H1 (cell line): ENCODE results near the gene DDI2. TPM values are rescaled to one million over a fixed set of nuclear protein-coding genes. Genes with fewer than 3 reads are reported as not detected.

ENCODE experiments used
- CTCF ChIA-PET: fragments of 300-600 bp; sonication (Branson Sonifier 250); formaldehyde crosslinking; loops from one replicate; lab custom pipeline; 2021; ENCODE audit not compliant: partially characterized antibody; lab: Charles Lee
- POLR2A ChIA-PET: fragments of 300-600 bp; sonication (Branson Sonifier 250); formaldehyde crosslinking; loops from one replicate; lab custom pipeline; 2021; ENCODE audit warnings: inconsistent platforms; ENCODE audit not compliant: partially characterized antibody; lab: Charles Lee
- DNase-seq, 2 experiments: peaks; one replicate each; pipeline versions ENCODE4 v3.0.0 to v3.0.0-alpha.2; 2010 to 2022; ENCODE audit warnings: low spot score in 2 of 2, low read depth in 1 of 2, mixed read lengths in 1 of 2
- FAIRE-seq: peaks from 2 replicates; lab custom pipeline; 2011; peaks lifted over from hg19 to GRCh38; lab: Jason Lieb, UNC
- H2AFZ ChIP-seq: 2 replicates; pipeline ENCODE4 v1.8.1; 2012; ENCODE audit warnings: low read length, inconsistent platforms
- H2AK5ac ChIP-seq: 2 replicates; pipeline ENCODE4 v1.6.1; 2013; ENCODE audit warnings: low read depth, low read length
- H2BK120ac ChIP-seq: replicated peaks from 2 replicates; pipeline ENCODE3; 2013; ENCODE audit warnings: low read depth, low read length, inconsistent platforms
- H2BK12ac ChIP-seq: 2 replicates; pipeline ENCODE4 v1.6.1; 2013; ENCODE audit warnings: low read depth, low read length
- H2BK15ac ChIP-seq: 2 replicates; pipeline ENCODE4 v1.6.1; 2013; ENCODE audit warnings: low read length
- H2BK20ac ChIP-seq: 2 replicates; pipeline ENCODE4 v1.6.1; 2013; ENCODE audit warnings: low read length
- H2BK5ac ChIP-seq: 2 replicates; pipeline ENCODE4 v1.6.1; 2013; ENCODE audit warnings: low read depth, low read length
- H3K14ac ChIP-seq: 2 replicates; pipeline ENCODE4 v1.6.1; 2013; ENCODE audit warnings: inconsistent platforms; ENCODE audit not compliant: insufficient read length
- H3K18ac ChIP-seq: 2 replicates; pipeline ENCODE4 v1.6.1; 2013; ENCODE audit warnings: low read length; ENCODE audit errors: extremely low read depth
- H3K23ac ChIP-seq: 2 replicates; pipeline ENCODE4 v1.6.1; 2013; ENCODE audit warnings: inconsistent platforms; ENCODE audit not compliant: insufficient read length
- H3K23me2 ChIP-seq: 2 replicates; pipeline ENCODE4 v1.6.1; 2013; ENCODE audit warnings: low read depth, low read length
- H3K27ac ChIP-seq: 2 replicates; pipeline ENCODE4 v1.6.1; 2011; ENCODE audit warnings: low read depth, low read length, inconsistent platforms
- H3K27me3 ChIP-seq, 4 experiments: replicated peaks in 1 of 4; 1 replicate in 1 of 4; 2 replicates in 3 of 4; pipeline versions ENCODE4 v1.6.1 to v1.8.1; 2011 to 2013; ENCODE audit warnings: low read length in 3 of 4, mild to moderate bottlenecking in 3 of 4, inconsistent platforms in 2 of 4, mixed read lengths in 2 of 4, moderate library complexity in 1 of 4; ENCODE audit not compliant: control insufficient read depth in 3 of 4, insufficient read depth in 3 of 4; ENCODE audit errors: extremely low read depth in 1 of 4
- H3K36me3 ChIP-seq, 4 experiments: 2 replicates each; pipeline versions ENCODE4 v1.6.1 to v1.8.1; 2011 to 2013; ENCODE audit warnings: mild to moderate bottlenecking in 4 of 4, low read length in 3 of 4, moderate library complexity in 2 of 4, control low read depth in 1 of 4, inconsistent platforms in 1 of 4; ENCODE audit not compliant: insufficient read depth in 4 of 4, control insufficient read depth in 2 of 4
- H3K4ac ChIP-seq: replicated peaks from 2 replicates; pipeline ENCODE3; 2013; ENCODE audit warnings: low read length, low read depth, mixed read lengths, inconsistent platforms; ENCODE audit not compliant: insufficient read length
- H3K4me1 ChIP-seq, 4 experiments: replicated peaks in 1 of 4; 1 replicate in 1 of 4; 2 replicates in 3 of 4; pipeline versions ENCODE4 v1.6.1 to v1.8.1; 2011 to 2013; ENCODE audit warnings: low read length in 3 of 4, inconsistent platforms in 2 of 4, mixed read lengths in 1 of 4; ENCODE audit not compliant: insufficient read depth in 4 of 4, control insufficient read depth in 3 of 4
- H3K4me2 ChIP-seq, 2 experiments: 2 replicates each; pipeline versions ENCODE4 v1.6.1 to v1.8.1; 2011 to 2013; ENCODE audit warnings: low read depth in 2 of 2, low read length in 2 of 2, control low read depth in 1 of 2, inconsistent platforms in 1 of 2, mild to moderate bottlenecking in 1 of 2; ENCODE audit not compliant: insufficient read depth in 1 of 2
- H3K4me3 ChIP-seq, 4 experiments: fragments of 200-600, 300-600 bp in 1 of 4; sonication (generic), shearing (Covaris generic), sonication (Bioruptor Twin) in 1 of 4; 2 replicates each; pipeline versions ENCODE4 v1.5.1 to v1.8.1; 2011 to 2016; ENCODE audit warnings: low read length in 4 of 4, low read depth in 3 of 4, control low read depth in 2 of 4, inconsistent platforms in 2 of 4, mild to moderate bottlenecking in 2 of 4, mixed read lengths in 1 of 4, moderate library complexity in 1 of 4; ENCODE audit not compliant: insufficient read depth in 2 of 4; ENCODE audit errors: extremely low read depth in 1 of 4
- H3K56ac ChIP-seq: replicated peaks from 2 replicates; pipeline ENCODE3; 2013; ENCODE audit warnings: low read depth, mild to moderate bottlenecking, mixed read lengths, low read length, inconsistent platforms; ENCODE audit not compliant: insufficient read length
- H3K79me1 ChIP-seq: 2 replicates; pipeline ENCODE4 v1.6.1; 2013; ENCODE audit warnings: low read depth, low read length, control low read depth
- H3K79me2 ChIP-seq, 2 experiments: 2 replicates each; pipeline versions ENCODE4 v1.6.1 to v1.8.1; 2012 to 2013; ENCODE audit warnings: low read length in 2 of 2, mild to moderate bottlenecking in 2 of 2, inconsistent platforms in 1 of 2; ENCODE audit not compliant: insufficient read depth in 2 of 2, control insufficient read depth in 1 of 2
- H3K9ac ChIP-seq, 4 experiments: replicated peaks in 1 of 4; 1 replicate in 1 of 4; 2 replicates in 3 of 4; pipeline versions ENCODE4 v1.6.1 to v1.8.1; 2011 to 2013; ENCODE audit warnings: low read depth in 3 of 4, low read length in 3 of 4, control low read depth in 2 of 4, mild to moderate bottlenecking in 2 of 4, moderate library complexity in 2 of 4, inconsistent platforms in 1 of 4; ENCODE audit errors: extremely low read depth in 1 of 4
- H3K9me3 ChIP-seq, 2 experiments: 2 replicates each; pipeline versions ENCODE4 v1.6.1 to v1.8.1; 2012 to 2013; ENCODE audit warnings: mild to moderate bottlenecking in 2 of 2, moderate library complexity in 2 of 2, control low read depth in 1 of 2, inconsistent platforms in 1 of 2, low read depth in 1 of 2, low read length in 1 of 2, mixed read lengths in 1 of 2; ENCODE audit not compliant: insufficient read depth in 2 of 2
- H4K20me1 ChIP-seq, 2 experiments: replicated peaks in 1 of 2; 2 replicates each; pipeline versions ENCODE3 to v1.8.1; 2011 to 2013; ENCODE audit warnings: inconsistent platforms in 2 of 2, low read length in 2 of 2, mild to moderate bottlenecking in 1 of 2; ENCODE audit not compliant: insufficient read depth in 2 of 2, control insufficient read depth in 1 of 2
- H4K5ac ChIP-seq: 2 replicates; pipeline ENCODE4 v1.6.1; 2013; ENCODE audit warnings: low read length, low read depth, mixed read lengths, inconsistent platforms; ENCODE audit not compliant: insufficient read length
- H4K8ac ChIP-seq: 2 replicates; pipeline ENCODE4 v1.8.0; 2013; ENCODE audit warnings: mild to moderate bottlenecking, moderate library complexity, low read length, inconsistent platforms; ENCODE audit not compliant: insufficient read depth; ENCODE audit errors: extremely low read depth
- H4K91ac ChIP-seq: replicated peaks from 2 replicates; pipeline ENCODE3; 2013; ENCODE audit warnings: low read length, mixed read lengths, inconsistent platforms; ENCODE audit not compliant: insufficient read length
- JUN ChIP-seq: IDR thresholded peaks from 2 replicates; pipeline ENCODE4 v1.6.1; 2011; ENCODE audit warnings: low read depth, mild to moderate bottlenecking, improper control_type of control experiment, low read length
- SIX5 ChIP-seq: IDR thresholded peaks from 2 replicates; pipeline ENCODE4 v1.6.1; 2011; ENCODE audit warnings: mild to moderate bottlenecking, low read depth, low read length
- WGBS, 2 experiments: shearing (Covaris generic) in 1 of 2; methylation state at CpG; one replicate each; pipeline versions ENCODE4 v1.1.6 to v1.1.7; 2013 to 2015; ENCODE audit warnings: low lambda C conversion rate in 2 of 2, mixed read lengths in 2 of 2, inconsistent platforms in 1 of 2, low coverage in 1 of 2, missing lambda C conversion rate in 1 of 2; ENCODE audit not compliant: insufficient replicate concordance in 2 of 2, insufficient coverage in 1 of 2, insufficient read length in 1 of 2; ENCODE audit errors: extremely low coverage in 1 of 2, missing lambda C conversion rate in 1 of 2; 5-methylcytosine and 5-hydroxymethylcytosine counted together
- polyA plus RNA-seq, 7 experiments: library from polyadenylated mRNA; depleted of rRNA in 3 of 7; stranded (reverse) in 5 of 7; unstranded in 2 of 7; fragments of >200 nt in 5 of 7; fragments of 200-250 nt in 2 of 7; gene quantifications; 1 replicate in 5 of 7; 2 replicates in 1 of 7; 4 replicates in 1 of 7; pipeline versions ENCODE4 v1.2.1 to v1.2.3, GENCODE V29; 2011 to 2013; ENCODE audit warnings: missing spikeins in 2 of 7, mixed read lengths in 2 of 7
- total RNA-seq: library from RNA; stranded (reverse); fragmentation: NEBNext Ultra II Directional; extraction: Animal tissue kit (Norgen Biotek cat#: 25700); gene quantifications from 2 replicates; pipeline ENCODE4 v1.2.1, GENCODE V29; 2021

DDI2 gene
- total and polyA plus RNA-seq, 2 of the 8 experiments (the other 6 are each of a cell fraction or from before 2014, with no cell fraction given), result 7.7 to 38.3 TPM

DNA sequence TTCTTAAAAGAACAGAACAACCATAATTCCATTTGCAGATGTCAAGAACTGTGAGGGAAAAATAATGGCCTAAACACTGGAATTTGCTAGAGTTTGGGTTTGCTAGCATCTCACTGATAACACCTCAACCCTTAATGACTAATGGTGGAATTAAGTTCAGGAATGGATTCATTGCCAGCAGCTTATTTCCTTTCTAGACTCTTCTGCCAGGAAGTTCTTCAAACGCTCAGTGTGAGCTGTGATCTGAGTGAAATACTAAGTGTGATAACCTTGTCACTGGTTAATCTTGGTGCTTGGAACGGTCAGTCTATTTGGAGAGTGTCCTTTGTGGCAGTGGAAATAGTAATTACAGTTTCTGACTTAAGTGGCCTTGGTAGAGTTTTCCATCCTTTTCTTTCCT lies 45.2 kb downstream of the DDI2 start:
- H2BK12ac ChIP-seq, result no peak overlapping the region
- ChIA-PET POLR2A (no interaction called here), CTCF (interaction anchor here (1.2 kb wide), 1 partner anchor 42 kb away, joined by 4 read pairs; no protein-coding TSS in a partner anchor)
- no peak overlapping the region for H2AK5ac ChIP-seq
- peaks cover 8 to 37% (median 22%) of the 10 kb centered on the region in 4 experiments for H3K36me3 ChIP-seq
- H2AFZ ChIP-seq, result no peak overlapping the region
- no peak overlapping the region for H3K4me2 ChIP-seq
- H4K8ac ChIP-seq, result no peak overlapping the region
- no peak overlapping the region for H4K5ac ChIP-seq
- WGBS, 2 experiments, result 83% methylated on average over 2 of the region's 2 CpGs; no CpG with 5 or more reads in 1 of the 2 experiments
- FAIRE-seq, result no peak
- H2BK15ac ChIP-seq, result no peak overlapping the region
- no peak for DNase-seq
- no peaks in the 10 kb centered on the region for H3K23me2 ChIP-seq
- no peaks in the 10 kb centered on the region for H3K79me2 ChIP-seq
- H3K23ac ChIP-seq, result no peak overlapping the region
- no peak overlapping the region for H3K14ac ChIP-seq
- peaks cover 3% of the 10 kb centered on the region; the same call in 1 of the 2 replicates for H3K79me1 ChIP-seq
- H2BK5ac ChIP-seq, result no peak overlapping the region
- H3K27me3 ChIP-seq, result no peaks in the 10 kb centered on the region
- no peak overlapping the region for H3K18ac ChIP-seq
- no peaks in the 10 kb centered on the region for H3K9me3 ChIP-seq
- H4K20me1 ChIP-seq, result no peaks in the 10 kb centered on the region
- no peak overlapping the region for H2BK20ac ChIP-seq
- H3K4me1 ChIP-seq, result peaks cover 0 to 2% (median 0%) of the 10 kb centered on the region in 4 experiments; a peak in 1 of 7 replicates
- no peak overlapping the region for H2BK120ac ChIP-seq
- no peak overlapping the region for H4K91ac ChIP-seq
- no peak overlapping the region for H3K4ac ChIP-seq
- no peak overlapping the region for H3K27ac ChIP-seq
- no peak overlapping the region for H3K56ac ChIP-seq
- H3K4me3 ChIP-seq, result no peak overlapping the region
- H3K9ac ChIP-seq, result no peak overlapping the region
- TF ChIP-seq JUN, result no peak
- no peak for TF ChIP-seq SIX5
